Ovary (tissue), 9 donors: ENCODE data around the gene CLRN1. TPM values are rescaled to one million over a fixed set of nuclear protein-coding genes. Genes with fewer than 3 reads are reported as not detected.

Experiments
- DNase-seq, 5 donors: peaks; one replicate each; pipeline ENCODE4 v3.0.0-alpha.2; 2019 to 2020
- H3K27ac ChIP-seq, 2 donors: fragments of 200-600 bp; one replicate each; pipeline versions ENCODE4 v1.5.1 to v1.8.0; 2019 to 2022
- H3K27me3 ChIP-seq: fragments of 200-600 bp; one replicate; pipeline ENCODE4 v1.8.0; 2022
- H3K36me3 ChIP-seq: fragments of 200-600 bp; sonication (generic); one replicate; pipeline ENCODE4 v1.5.1; 2019
- H3K4me1 ChIP-seq: one replicate; pipeline ENCODE4 v1.8.1; 2013; ENCODE audit warnings: mild to moderate bottlenecking, moderate library complexity; ENCODE audit not compliant: insufficient read depth
- H3K4me3 ChIP-seq: fragments of 200-600 bp; sonication (generic); one replicate; pipeline ENCODE4 v1.5.1; 2017
- H3K9me3 ChIP-seq, 2 donors: fragments of 200-600 bp in 1 of 2; sonication (generic) in 1 of 2; one replicate each; pipeline versions ENCODE4 v1.5.1 to v1.8.1; 2013 to 2019; ENCODE audit warnings: mild to moderate bottlenecking in 1 of 2, moderate library complexity in 1 of 2
- CTCF ChIP-seq, 3 donors: fragments of 450-650 bp in 2 of 3; fragments of 200-600 bp in 1 of 3; IDR thresholded peaks; one replicate each; pipeline versions ENCODE4 v1.5.1 to v1.8.0; 2016 to 2022; ENCODE audit warnings: antibody characterized with exemption in 3 of 3, mild to moderate bottlenecking in 1 of 3
- EP300 ChIP-seq: sonication (generic); formaldehyde crosslinking; IDR thresholded peaks from one replicate; pipeline ENCODE4 v1.6.1; 2017; ENCODE audit warnings: antibody characterized with exemption
- POLR2A ChIP-seq: fragments of 450-650 bp; IDR thresholded peaks from one replicate; pipeline ENCODE4 v1.6.1; 2017; ENCODE audit warnings: antibody characterized with exemption, mild to moderate bottlenecking, moderate library complexity
- WGBS, 3 donors: extraction: QIAGEN DNeasy Blood & Tissue Kit in 1 of 3; methylation state at CpG; one replicate each; pipeline versions ENCODE4 v1.1.5 to v1.1.7; 2013 to 2017; 5-methylcytosine and 5-hydroxymethylcytosine counted together
- intact Hi-C, 4 donors: fragments of 100-400 bp; cut with DNase I; formaldehyde crosslinking; loops; one replicate each; pipeline versions ENCODE4 v1.11.0 to v1.15.1; 2022 to 2023
- polyA plus RNA-seq, 2 donors: library from polyadenylated mRNA; stranded (reverse); fragments of 200-250 nt in 1 of 2; fragments of 350-450 nt in 1 of 2; fragmentation: Illumina TruSeq in 1 of 2; extraction: RNeasy Lipid Tissue Mini Kit (QIAGEN cat#74804) in 1 of 2; gene quantifications; one replicate each; pipeline ENCODE4 v1.2.3, GENCODE V29; 2013 to 2014
- total RNA-seq, 7 donors: library from RNA; depleted of rRNA in 2 of 7; stranded (reverse); fragments of >200 nt in 2 of 7; fragmentation: NEBNext Ultra II Directional in 3 of 7; extraction: Animal tissue kit (Norgen Biotek cat#: 25700) in 3 of 7; gene quantifications; one replicate each; pipeline versions ENCODE4 v1.1.0 to v1.2.4, GENCODE V29; 2016 to 2023
- donor health status: DM: no; HTN: no; CAD: no; lungs with moderate emphysema.
- donor health status: DM: no; HTN: no; CAD: no.
- donor health status: Bipolar disorder and iron deficiency.
- donor health status: DM: yes; HTN: yes; CAD: no.
- donor health status: DM: no; HTN: no; CAD: no.
- donor health status: DM: yes; HTN: yes; CAD: no.

The CLRN1 gene
- total and polyA plus RNA-seq, 9 donors: not detected

- Histone ChIP-seq H3K27ac (no peak overlapping the region), H3K4me3 (no peak overlapping the region), H3K4me1 (no peaks in the 10 kb centered on the region), H3K36me3 (no peaks in the 10 kb centered on the region), H3K9me3 (no peaks in the 10 kb centered on the region), H3K27me3 (no peaks in the 10 kb centered on the region)
- intact Hi-C loops: no loop called here
- TF ChIP-seq EP300: no peak
- TF ChIP-seq POLR2A: no peak
- TF ChIP-seq CTCF (IDR thresholded peaks at IDR 0.05): no peak
- 65 to 87% (median 84%) methylated on average over 4 of the region's 4 CpGs for WGBS, 3 donors
- no peak for DNase-seq
Measured at GRCh38 chr3:151014501-151015018, 42.0 kb upstream of the CLRN1 start.

- intact Hi-C loops: no loop called here
- TF ChIP-seq EP300: no peak
- TF ChIP-seq POLR2A: no peak
- TF ChIP-seq CTCF (IDR thresholded peaks at IDR 0.05): no peak
- 89 to 95% (median 94%) methylated on average over 3 of the region's 3 CpGs for WGBS, 3 donors
Measured at GRCh38 chr3:151012753-151013152, 40.2 kb upstream of the CLRN1 start.

GRCh38 chr3:151011427-151011826 lies 38.9 kb upstream of the CLRN1 start:
- TF ChIP-seq CTCF (IDR thresholded peaks at IDR 0.05): no peak
- TF ChIP-seq EP300: no peak
- TF ChIP-seq POLR2A: no peak
- intact Hi-C loops: no loop called here
- H3K36me3 ChIP-seq: no peaks in the 10 kb centered on the region
- H3K27me3 ChIP-seq: no peaks in the 10 kb centered on the region
- H3K9me3 ChIP-seq: no peaks in the 10 kb centered on the region
- H3K4me3 ChIP-seq: no peak overlapping the region
- no peak for DNase-seq
- H3K27ac ChIP-seq: no peak overlapping the region
- 5 to 9% (median 7%) methylated on average over 4 of the region's 4 CpGs for WGBS, 3 donors
- H3K4me1 ChIP-seq: no peaks in the 10 kb centered on the region

More at GRCh38 chr3:151012753-151013152, 40.2 kb upstream of the CLRN1 start:
- DNase-seq: no peak
- Histone ChIP-seq H3K27ac (no peak overlapping the region), H3K27me3 (no peaks in the 10 kb centered on the region), H3K9me3 (no peaks in the 10 kb centered on the region), H3K36me3 (no peaks in the 10 kb centered on the region), H3K4me1 (no peaks in the 10 kb centered on the region), H3K4me3 (no peak overlapping the region)

- H3K9me3 ChIP-seq: no peaks in the 10 kb centered on the region
- no peak overlapping the region for H3K27ac ChIP-seq
- no peaks in the 10 kb centered on the region for H3K27me3 ChIP-seq
- no peak for DNase-seq
- no peak overlapping the region for H3K4me3 ChIP-seq
- 81 to 83% (median 82%) methylated on average over 4 of the region's 4 CpGs for WGBS, 3 donors
- TF ChIP-seq POLR2A (no peak), EP300 (no peak), CTCF (IDR thresholded peaks at IDR 0.05) (no peak)
- no peaks in the 10 kb centered on the region for H3K4me1 ChIP-seq
- intact Hi-C loops: no loop called here
- H3K36me3 ChIP-seq: no peaks in the 10 kb centered on the region
Measured at GRCh38 chr3:151009981-151010380, 37.5 kb upstream of the CLRN1 start.
